NCI-H2196 treated with DMSO at 0.1 percent for 48 hours (cell line): ENCODE measurements around the gene PIK3C3.
"Not testable (repeated sequence)": the region's sequence is repeated elsewhere in the genome, so short reads cannot be mapped to it uniquely, and the experiment has no call there.

Experiments used
- DNase-seq: peaks from one replicate; lab custom pipeline; 2025; ENCODE audit not compliant: unreplicated experiment; lab: John Stamatoyannopoulos, UW

The PIK3C3 gene

DNA sequence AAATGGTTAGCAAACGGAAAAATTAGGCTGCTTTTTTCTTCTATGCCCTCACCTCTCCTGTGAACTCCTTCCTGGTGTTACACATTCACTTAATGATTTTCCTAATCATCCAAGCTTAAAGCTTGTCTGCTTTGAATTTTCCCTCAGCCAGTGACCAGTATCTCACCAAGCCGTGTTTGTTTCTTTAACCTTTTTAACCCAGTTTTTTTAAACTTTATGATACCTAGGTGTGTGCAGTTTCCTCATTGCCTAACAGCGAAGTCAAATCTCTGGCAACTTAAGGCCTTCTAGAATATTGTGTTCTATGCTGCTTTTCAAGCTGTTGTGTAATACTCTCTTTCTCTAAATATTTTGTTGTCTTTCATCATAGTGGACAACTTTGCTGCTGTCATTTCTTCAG is 113.0 kb downstream of the PIK3C3 start:
- DNase-seq: no peak

GRCh38 chr18:42069036-42069435 is 114.0 kb downstream of the PIK3C3 start:
- no peak for DNase-seq

GRCh38 chr18:42072407-42072806 is 117.4 kb downstream of the PIK3C3 start:
- no peak for DNase-seq

GRCh38 chr18:42074704-42075103 is 119.7 kb downstream of the PIK3C3 start:
- DNase-seq: no peak

DNA sequence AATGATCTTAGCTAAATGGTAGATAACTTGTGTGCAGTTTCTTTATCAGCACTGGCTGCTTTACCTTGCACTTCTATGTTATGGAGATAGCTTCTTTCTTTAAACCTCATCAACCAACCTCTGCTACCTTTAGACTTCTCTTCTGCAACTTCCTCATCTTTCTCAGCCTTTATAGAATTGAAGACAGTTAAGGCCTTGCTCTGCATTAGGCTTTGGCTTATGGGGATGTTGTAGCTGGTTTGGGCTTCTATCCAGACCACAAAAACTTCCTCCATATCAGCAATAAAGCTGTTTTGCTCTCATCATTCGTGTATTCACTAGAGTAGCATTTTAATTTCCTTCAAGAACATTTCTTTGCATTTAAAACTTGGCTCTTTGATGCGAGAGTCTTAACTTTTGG is 123.7 kb downstream of the PIK3C3 start:
- DNase-seq: no peak

DNA sequence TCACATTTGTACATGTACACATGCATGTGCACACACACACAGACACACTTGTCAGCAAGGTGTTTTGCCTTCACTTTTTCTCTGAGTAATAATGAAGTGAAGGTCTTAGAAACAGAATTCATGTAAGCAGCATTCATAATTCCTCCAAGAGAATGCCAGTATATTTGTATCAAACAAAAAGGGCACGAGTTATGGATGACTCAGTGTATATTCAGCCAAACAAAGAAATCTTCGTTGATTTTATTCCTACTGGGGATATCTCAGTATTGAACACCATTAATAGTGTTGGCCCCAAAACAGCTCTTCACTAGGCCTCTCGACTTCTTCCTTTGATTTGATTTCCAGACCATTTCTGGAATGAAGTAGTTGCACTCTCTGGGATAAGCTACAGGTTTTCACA is 125.3 kb downstream of the PIK3C3 start:
- no peak for DNase-seq

DNA sequence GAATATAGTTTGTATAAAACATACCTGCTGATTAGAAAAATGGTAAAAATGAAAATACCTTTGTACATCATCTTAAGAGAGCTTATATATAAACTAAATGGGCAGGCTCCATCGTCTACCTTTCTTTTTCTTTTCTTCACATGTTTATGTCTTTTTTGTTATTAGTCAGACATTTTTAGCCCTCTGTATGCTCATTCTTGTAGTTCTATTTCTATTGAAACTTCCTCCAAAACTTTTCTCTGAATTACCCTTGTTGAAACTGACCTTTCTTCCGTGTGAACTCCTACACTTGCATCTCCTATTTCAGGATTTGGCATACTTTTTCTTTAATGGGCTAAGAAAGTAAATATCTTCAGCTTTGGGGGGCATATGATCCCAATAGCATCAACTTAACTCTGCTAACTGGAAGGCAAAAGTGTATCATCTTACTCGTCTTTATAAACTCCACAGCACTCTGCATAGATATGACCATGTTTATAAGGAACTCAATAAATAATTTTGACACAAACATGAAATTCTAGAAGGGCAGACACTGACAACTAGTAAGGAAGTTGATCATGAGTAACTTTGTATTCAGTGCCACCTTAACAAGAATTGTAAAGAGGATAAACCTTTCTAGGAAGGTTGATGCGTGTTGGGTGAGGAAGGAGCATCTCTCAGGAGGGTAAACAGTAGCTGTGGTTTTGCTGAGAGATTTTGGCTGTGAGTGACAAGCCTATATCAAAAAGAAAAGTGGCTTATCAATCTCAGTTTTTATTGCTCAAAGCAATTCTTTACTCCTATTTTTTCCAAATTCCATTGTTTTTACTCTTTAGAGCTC is 127.6 kb downstream of the PIK3C3 start:
- no peak for DNase-seq

GRCh38 chr18:42086288-42086687 is 131.3 kb downstream of the PIK3C3 start:
- DNase-seq: no peak

DNA sequence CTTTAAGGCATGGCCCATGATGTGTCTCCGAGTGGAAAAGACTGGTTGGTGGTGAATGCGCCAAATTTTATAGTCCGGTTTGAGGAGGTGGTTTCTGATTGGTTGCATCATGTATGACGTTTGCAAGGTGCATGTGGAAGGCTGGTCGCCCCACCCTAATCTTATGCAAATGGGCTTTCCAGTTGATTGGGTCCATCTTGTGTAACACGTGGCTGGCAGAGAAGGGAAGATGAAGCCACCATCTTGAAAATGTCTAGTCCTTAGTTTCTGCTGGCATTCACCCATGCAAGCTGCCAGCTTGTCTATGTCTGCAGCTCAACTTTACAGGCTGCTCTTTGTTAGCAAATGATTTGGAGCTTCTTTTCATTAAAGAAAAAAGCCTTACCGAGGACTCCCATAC is 132.2 kb downstream of the PIK3C3 start:
- DNase-seq: no peak

- no peak for DNase-seq
Observed at GRCh38 chr18:42087876-42088275, 132.8 kb downstream of the PIK3C3 start.

- no peak for DNase-seq
Observed at GRCh38 chr18:42092848-42093247, 137.8 kb downstream of the PIK3C3 start.

DNA sequence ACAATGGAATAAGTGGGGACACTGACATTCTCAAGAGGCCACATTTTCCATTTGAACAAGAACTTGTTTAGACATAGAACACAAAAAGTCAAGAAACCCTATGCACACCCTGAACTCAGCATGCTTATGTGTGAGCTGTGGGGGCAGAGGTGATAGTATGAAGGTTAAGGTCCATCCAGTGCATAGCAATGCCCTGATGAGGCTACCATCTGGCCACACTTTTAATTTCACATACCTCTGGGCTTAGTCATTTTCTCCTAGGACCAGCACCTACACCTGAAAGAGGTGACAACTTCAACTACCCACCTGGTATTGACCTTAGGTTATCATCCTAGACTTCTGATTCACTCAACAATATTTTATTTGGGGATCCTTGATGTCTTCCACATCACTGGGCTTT is 139.8 kb downstream of the PIK3C3 start:
- no peak for DNase-seq

DNA sequence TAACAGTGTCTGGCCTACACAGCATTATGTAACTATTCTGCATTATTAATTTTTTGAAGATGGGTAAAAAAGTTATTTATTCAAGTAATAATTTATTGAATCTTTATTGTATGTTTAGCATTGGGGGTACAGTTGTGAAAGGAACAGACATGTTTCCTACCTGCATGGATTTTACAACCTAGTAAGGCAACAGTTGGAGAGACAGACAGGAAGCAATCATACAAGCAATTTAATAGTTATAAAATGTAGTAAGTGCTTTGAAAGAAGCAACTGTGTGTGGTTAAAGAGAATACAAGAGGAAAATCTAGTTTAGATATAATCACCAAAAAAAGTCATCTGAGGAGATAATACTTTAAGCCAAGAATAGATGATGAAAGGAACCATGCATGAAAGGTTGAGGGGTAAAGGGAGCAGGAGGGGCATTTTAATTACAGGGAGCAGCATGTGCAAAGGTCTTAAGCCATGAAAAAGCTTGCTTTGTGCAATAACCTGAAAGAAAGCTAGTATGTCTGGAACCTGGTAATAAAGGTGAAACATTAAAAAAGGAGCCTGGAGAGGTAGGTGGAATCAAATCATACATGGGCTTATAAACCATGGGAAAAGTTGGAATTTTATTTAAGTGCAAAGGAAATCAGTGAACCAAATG is 140.8 kb downstream of the PIK3C3 start:
- no peak for DNase-seq

DNA sequence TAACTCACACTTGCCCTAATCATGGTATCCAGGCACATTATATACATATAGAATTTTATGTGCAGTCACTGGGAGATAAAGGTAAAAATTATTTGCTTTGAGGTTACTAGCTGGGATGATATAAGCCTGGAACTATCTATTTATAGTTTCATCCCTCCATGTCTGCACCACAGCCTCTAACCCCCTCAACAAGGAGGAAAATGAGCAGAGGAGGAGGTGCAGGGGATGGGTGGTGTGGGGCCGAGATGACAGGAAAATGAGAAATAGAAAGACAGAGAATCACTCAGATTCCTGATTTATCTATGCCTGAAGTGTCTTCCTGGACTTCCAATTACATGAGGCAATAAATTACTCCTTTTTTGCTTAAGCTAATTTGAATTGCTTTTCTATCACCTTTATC is 145.2 kb downstream of the PIK3C3 start:
- DNase-seq: no peak

DNA sequence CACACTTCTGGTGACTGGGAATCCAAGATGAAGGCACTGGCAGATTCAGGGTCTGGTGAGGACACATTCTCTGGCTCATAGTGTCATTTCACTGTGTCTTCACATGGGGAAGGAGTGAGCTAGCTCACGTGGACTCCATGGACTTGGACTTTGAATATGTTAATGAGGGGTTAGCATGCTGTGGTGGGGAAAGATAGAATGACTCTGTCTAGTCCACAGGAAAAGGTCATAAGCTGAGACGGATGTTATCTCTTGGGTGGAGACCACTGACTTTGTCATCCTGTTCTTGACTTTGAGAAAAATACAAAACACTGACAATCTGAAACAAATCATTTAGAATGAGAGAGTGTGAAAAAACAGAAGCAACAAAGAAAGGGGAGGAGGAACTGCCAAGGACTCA is 145.9 kb downstream of the PIK3C3 start:
- DNase-seq: no peak

GRCh38 chr18:42105394-42105793 is 150.4 kb downstream of the PIK3C3 start:
- DNase-seq: no peak

DNA sequence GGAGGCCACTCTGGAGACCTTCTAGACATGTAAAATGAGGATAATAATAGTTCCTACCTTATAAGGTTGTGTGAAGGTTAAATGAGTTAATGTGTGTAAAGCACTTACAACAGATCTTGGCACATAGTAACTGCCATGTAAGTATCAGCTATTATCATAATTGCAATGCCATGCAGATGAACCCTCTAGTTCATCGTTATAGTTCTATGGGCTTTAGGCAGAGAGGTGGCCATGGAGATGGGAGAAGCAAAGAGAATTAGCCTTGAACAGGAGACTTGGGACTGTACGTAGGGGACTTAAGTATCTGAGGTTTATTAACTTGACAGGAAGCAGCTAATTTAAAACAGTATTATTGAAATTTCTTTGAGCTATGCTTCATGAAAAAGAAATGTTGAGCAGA is 151.8 kb downstream of the PIK3C3 start:
- DNase-seq: no peak

- DNase-seq: no peak
Observed at GRCh38 chr18:42107287-42107686, 152.3 kb downstream of the PIK3C3 start.

DNA sequence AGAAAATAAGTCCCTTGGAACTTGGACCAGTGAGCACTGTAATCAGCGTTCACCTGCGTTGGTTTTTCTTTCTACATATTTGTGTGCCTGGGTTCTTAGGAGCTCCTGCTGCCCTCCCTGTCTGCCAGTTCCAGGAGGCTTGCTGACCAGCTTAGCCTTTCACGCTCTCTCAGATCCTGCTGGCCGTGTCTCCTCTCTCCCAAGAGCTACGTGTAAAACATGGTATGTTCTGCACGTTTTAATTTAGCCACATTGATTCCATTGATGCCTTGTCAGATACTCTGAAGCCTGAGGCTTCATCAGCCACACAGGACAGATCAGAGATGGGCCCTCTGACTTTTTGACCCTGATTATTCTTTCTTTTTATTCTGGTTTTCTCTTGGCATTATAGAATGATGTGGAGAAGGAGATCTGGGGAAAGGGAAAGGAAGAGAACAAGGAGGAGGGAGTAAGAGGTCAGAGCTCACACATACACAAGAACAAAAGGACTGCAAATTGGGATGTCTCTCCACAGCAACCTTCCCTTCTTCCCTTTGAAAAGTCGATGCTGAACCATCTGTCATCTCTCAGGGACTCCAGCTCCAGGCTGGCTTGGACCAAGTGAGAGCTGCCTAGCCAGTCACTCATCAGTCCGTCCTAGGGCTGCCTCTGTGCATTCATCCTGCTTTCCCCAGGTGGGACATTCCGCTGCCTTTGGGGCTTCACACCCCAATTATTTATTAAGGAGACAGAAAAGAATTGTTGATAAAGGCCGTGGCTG is 152.8 kb downstream of the PIK3C3 start:
- DNase-seq: no peak

- DNase-seq: not testable (repeated sequence)
Observed at GRCh38 chr18:42112147-42112546, 157.1 kb downstream of the PIK3C3 start.

GRCh38 chr18:42112657-42113420 is 157.8 kb downstream of the PIK3C3 start:
- DNase-seq: no peak
